Trophoblast cell (in vitro differentiated cells and primary cell): ENCODE results near the gene CRCP.

Source experiments
- DNase-seq, 2 donors: peaks; one replicate each; pipeline ENCODE4 v3.0.0-alpha.2; 2016
- H2AFZ ChIP-seq: 2 replicates; pipeline ENCODE4 v1.6.1; 2013; ENCODE audit warnings: low read length, moderate library complexity, mild to moderate bottlenecking; ENCODE audit not compliant: insufficient read depth, poor library complexity
- H2AK5ac ChIP-seq: 2 replicates; pipeline ENCODE4 v1.6.1; 2013; ENCODE audit warnings: mild to moderate bottlenecking, low read length
- H2BK120ac ChIP-seq: 2 replicates; pipeline ENCODE4 v1.6.1; 2013; ENCODE audit warnings: low read length, mild to moderate bottlenecking, moderate library complexity; ENCODE audit not compliant: insufficient read depth, poor library complexity
- H2BK12ac ChIP-seq: 2 replicates; pipeline ENCODE4 v1.6.1; 2013; ENCODE audit warnings: mild to moderate bottlenecking, low read length, moderate library complexity
- H2BK5ac ChIP-seq: 2 replicates; pipeline ENCODE4 v1.6.1; 2013; ENCODE audit warnings: low read length, low read depth, moderate library complexity, mild to moderate bottlenecking; ENCODE audit not compliant: poor library complexity
- H3K14ac ChIP-seq: 2 replicates; pipeline ENCODE4 v1.6.1; 2013; ENCODE audit warnings: mild to moderate bottlenecking, low read length
- H3K18ac ChIP-seq: 2 replicates; pipeline ENCODE4 v1.6.1; 2013; ENCODE audit warnings: mild to moderate bottlenecking, low read length
- H3K23ac ChIP-seq: 2 replicates; pipeline ENCODE4 v1.6.1; 2013; ENCODE audit warnings: low read length
- H3K27ac ChIP-seq: 2 replicates; pipeline ENCODE4 v1.5.1; 2013; ENCODE audit warnings: low read depth, mild to moderate bottlenecking, inconsistent platforms, low read length, moderate library complexity
- H3K27me3 ChIP-seq: 2 replicates; pipeline ENCODE4 v1.6.1; 2013; ENCODE audit warnings: inconsistent platforms, mild to moderate bottlenecking, low read length, moderate library complexity; ENCODE audit not compliant: insufficient read depth
- H3K36me3 ChIP-seq, 2 experiments: 1 replicate in 1 of 2; 2 replicates in 1 of 2; pipeline ENCODE4 v1.6.1; 2013; ENCODE audit warnings: low read length in 2 of 2, mild to moderate bottlenecking in 2 of 2, moderate library complexity in 1 of 2; ENCODE audit not compliant: insufficient read depth in 2 of 2, control insufficient read depth in 1 of 2
- H3K4ac ChIP-seq: 2 replicates; pipeline ENCODE4 v1.6.1; 2013; ENCODE audit warnings: low read depth, mild to moderate bottlenecking, low read length, moderate library complexity
- H3K4me1 ChIP-seq, 2 experiments: 1 replicate in 1 of 2; 2 replicates in 1 of 2; pipeline ENCODE4 v1.6.1; 2013; ENCODE audit warnings: low read length in 2 of 2, mild to moderate bottlenecking in 2 of 2, moderate library complexity in 1 of 2; ENCODE audit not compliant: insufficient read depth in 2 of 2, control insufficient read depth in 1 of 2
- H3K4me2 ChIP-seq: 2 replicates; pipeline ENCODE4 v1.6.1; 2013; ENCODE audit warnings: inconsistent platforms, mild to moderate bottlenecking, low read length, moderate library complexity
- H3K4me3 ChIP-seq: 2 replicates; pipeline ENCODE4 v1.5.1; 2013; ENCODE audit warnings: mild to moderate bottlenecking, low read depth, low read length, inconsistent platforms
- H3K79me1 ChIP-seq: one replicate; pipeline ENCODE4 v1.6.1; 2013; ENCODE audit warnings: low read length
- H3K79me2 ChIP-seq: 2 replicates; pipeline ENCODE4 v1.6.1; 2013; ENCODE audit warnings: low read length, mild to moderate bottlenecking; ENCODE audit not compliant: control insufficient read depth, insufficient read depth, poor library complexity
- H3K9ac ChIP-seq: 2 replicates; pipeline ENCODE4 v1.6.1; 2013; ENCODE audit warnings: mild to moderate bottlenecking, low read length
- H3K9me3 ChIP-seq: 2 replicates; pipeline ENCODE4 v1.6.1; 2013; ENCODE audit warnings: low read depth, mild to moderate bottlenecking, control low read depth, inconsistent platforms, low read length; ENCODE audit not compliant: insufficient read depth
- H4K12ac ChIP-seq: 2 replicates; pipeline ENCODE4 v1.6.1; 2013; ENCODE audit warnings: low read depth, mild to moderate bottlenecking, low read length, moderate library complexity
- H4K8ac ChIP-seq: 2 replicates; pipeline ENCODE4 v1.6.1; 2013; ENCODE audit warnings: low read depth, mild to moderate bottlenecking, low read length, moderate library complexity
- H4K91ac ChIP-seq: one replicate; pipeline ENCODE4 v1.6.1; 2013; ENCODE audit warnings: low read depth, mild to moderate bottlenecking, low read length, moderate library complexity
- WGBS: extraction: QIAGEN DNeasy Blood & Tissue Kit; methylation state at CpG from one replicate; pipeline ENCODE4 v1.1.7; 2013; ENCODE audit warnings: missing lambda C conversion rate; ENCODE audit not compliant: insufficient read length, insufficient coverage; ENCODE audit errors: extremely low coverage; 5-methylcytosine and 5-hydroxymethylcytosine counted together

CRCP gene

DNA sequence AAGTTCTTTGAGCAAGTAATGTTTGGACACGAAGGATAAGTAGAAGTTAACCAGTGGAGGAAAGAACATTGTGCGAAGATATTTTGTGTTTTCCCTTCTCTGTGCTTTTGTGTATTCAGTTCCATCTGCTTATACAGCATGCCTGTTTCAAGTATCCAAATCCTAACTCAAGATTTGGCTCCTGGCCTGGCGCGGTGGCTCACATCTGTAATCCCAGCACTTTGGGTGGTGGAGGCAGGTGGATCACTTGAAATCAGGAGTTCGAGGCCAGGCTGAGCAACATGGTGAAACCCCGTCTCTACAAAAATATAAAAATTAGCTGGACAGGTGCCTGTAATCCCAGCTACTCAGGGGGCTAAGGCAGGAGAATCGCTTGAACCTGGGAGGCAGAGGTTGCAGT, 49.7 kb downstream of the CRCP start:
- no peaks in the 10 kb centered on the region for H3K36me3 ChIP-seq
- H2BK5ac ChIP-seq, result no peak overlapping the region
- no peak overlapping the region for H2BK120ac ChIP-seq
- H3K9me3 ChIP-seq, result no peaks in the 10 kb centered on the region
- no peak overlapping the region for H4K91ac ChIP-seq
- no peak overlapping the region for H2BK12ac ChIP-seq
- WGBS, result no CpG with 5 or more reads among the region's 7 CpGs
- H3K79me2 ChIP-seq, result no peaks in the 10 kb centered on the region
- H3K23ac ChIP-seq, result no peak overlapping the region
- H3K27ac ChIP-seq, result no peak overlapping the region
- H3K79me1 ChIP-seq, result no peaks in the 10 kb centered on the region
- H3K18ac ChIP-seq, result no peak overlapping the region
- no peaks in the 10 kb centered on the region for H3K27me3 ChIP-seq
- no peak overlapping the region for H2AK5ac ChIP-seq
- no peak overlapping the region for H4K12ac ChIP-seq
- no peak overlapping the region for H2AFZ ChIP-seq
- H4K8ac ChIP-seq, result no peak overlapping the region
- no peaks in the 10 kb centered on the region for H3K4me1 ChIP-seq
- H3K4ac ChIP-seq, result no peak overlapping the region
- H3K9ac ChIP-seq, result no peak overlapping the region
- H3K14ac ChIP-seq, result no peak overlapping the region
- no peak overlapping the region for H3K4me3 ChIP-seq
- DNase-seq, result no peak
- no peak overlapping the region for H3K4me2 ChIP-seq

DNA sequence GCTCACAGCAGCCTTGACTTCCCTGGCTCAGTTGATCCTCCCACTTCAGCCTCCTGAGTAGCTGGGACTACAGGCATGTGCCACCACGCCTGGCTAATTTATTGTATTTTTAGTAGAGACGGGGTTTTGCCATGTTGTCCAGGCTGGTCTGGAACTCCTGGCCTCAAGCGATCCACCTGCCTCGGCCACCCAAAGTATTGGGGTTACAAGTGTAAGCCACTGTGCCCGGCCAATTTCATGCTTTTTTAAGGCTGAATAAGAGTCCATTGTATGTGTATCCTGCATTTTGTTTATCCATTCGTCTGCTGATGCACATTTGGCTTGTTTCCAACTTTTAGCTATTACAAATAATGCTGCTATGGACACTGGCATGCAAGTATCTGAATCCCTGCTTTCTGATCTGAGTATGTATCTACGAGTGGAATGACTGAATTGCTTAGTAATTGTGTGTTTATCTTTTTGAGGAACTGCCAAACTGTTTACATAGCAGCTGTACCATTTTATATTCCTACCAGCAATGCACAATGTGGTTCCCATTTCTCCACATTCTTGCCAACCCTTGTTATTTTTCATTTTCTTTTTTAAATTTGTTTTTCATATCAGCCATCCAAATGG, 53.2 kb downstream of the CRCP start:
- Histone ChIP-seq H2AK5ac (no peak overlapping the region), H3K79me1 (no peaks in the 10 kb centered on the region), H3K9ac (no peak overlapping the region), H3K79me2 (no peaks in the 10 kb centered on the region), H4K8ac (no peak overlapping the region), H3K9me3 (no peaks in the 10 kb centered on the region), H2AFZ (no peak overlapping the region), H3K27me3 (no peaks in the 10 kb centered on the region), H3K18ac (no peak overlapping the region), H4K12ac (no peak overlapping the region), H3K4me2 (no peak overlapping the region), H2BK120ac (no peak overlapping the region), H3K4me3 (no peak overlapping the region), H3K4me1 (no peaks in the 10 kb centered on the region), H2BK5ac (no peak overlapping the region), H2BK12ac (no peak overlapping the region), H3K27ac (no peak overlapping the region), H3K36me3 (no peaks in the 10 kb centered on the region), H3K23ac (no peak overlapping the region), H4K91ac (no peak overlapping the region), H3K14ac (no peak overlapping the region), H3K4ac (no peak overlapping the region)
- WGBS, result no CpG with 5 or more reads among the region's 7 CpGs
- DNase-seq, result peak; percentile 43 to 93

GRCh38 chr7:66169616-66170015, 55.0 kb downstream of the CRCP start:
- H2AK5ac ChIP-seq, result no peak overlapping the region
- no CpG with 5 or more reads among the region's 2 CpGs for WGBS
- H2BK5ac ChIP-seq, result no peak overlapping the region
- no peaks in the 10 kb centered on the region for H3K79me1 ChIP-seq
- no peak overlapping the region for H3K18ac ChIP-seq
- H3K14ac ChIP-seq, result no peak overlapping the region
- no peak overlapping the region for H3K9ac ChIP-seq
- no peaks in the 10 kb centered on the region for H3K36me3 ChIP-seq
- no peaks in the 10 kb centered on the region for H3K9me3 ChIP-seq
- no peak overlapping the region for H3K4me3 ChIP-seq
- H3K23ac ChIP-seq, result no peak overlapping the region
- H4K12ac ChIP-seq, result no peak overlapping the region
- no peak overlapping the region for H3K4ac ChIP-seq
- no peaks in the 10 kb centered on the region for H3K79me2 ChIP-seq
- no peak overlapping the region for H4K91ac ChIP-seq
- H2BK12ac ChIP-seq, result no peak overlapping the region
- H3K4me2 ChIP-seq, result no peak overlapping the region
- no peak overlapping the region for H2AFZ ChIP-seq
- H2BK120ac ChIP-seq, result no peak overlapping the region
- H3K27ac ChIP-seq, result no peak overlapping the region
- H3K4me1 ChIP-seq, result no peaks in the 10 kb centered on the region
- peak; percentile 86 to 95 for DNase-seq
- no peaks in the 10 kb centered on the region for H3K27me3 ChIP-seq
- no peak overlapping the region for H4K8ac ChIP-seq

GRCh38 chr7:66170309-66171231, 55.9 kb downstream of the CRCP start:
- Histone ChIP-seq H3K9me3 (no peaks in the 10 kb centered on the region), H2BK5ac (no peak overlapping the region), H3K23ac (no peak overlapping the region), H4K12ac (no peak overlapping the region), H3K14ac (no peak overlapping the region), H2BK120ac (no peak overlapping the region), H3K4me2 (no peak overlapping the region), H4K8ac (no peak overlapping the region), H3K4me3 (no peak overlapping the region), H3K36me3 (no peaks in the 10 kb centered on the region), H3K18ac (no peak overlapping the region), H3K79me1 (no peaks in the 10 kb centered on the region), H2BK12ac (no peak overlapping the region), H3K4me1 (no peaks in the 10 kb centered on the region), H3K27ac (no peak overlapping the region), H3K27me3 (no peaks in the 10 kb centered on the region), H2AK5ac (no peak overlapping the region), H2AFZ (no peak overlapping the region), H3K9ac (no peak overlapping the region), H4K91ac (no peak overlapping the region), H3K4ac (no peak overlapping the region), H3K79me2 (no peaks in the 10 kb centered on the region)
- no CpG with 5 or more reads among the region's 16 CpGs for WGBS
- no peak for DNase-seq
